Body of pancreas (tissue), 4 donors: ENCODE results near the gene NDFIP2.

Source experiments
- CTCF ChIP-seq, 7 experiments: fragments of 450-650 bp in 4 of 7; fragments of 200-600 bp in 3 of 7; sonication (generic) in 3 of 7; IDR thresholded peaks; one replicate each; pipeline ENCODE4 v1.5.1; 2016 to 2019; ENCODE audit warnings: antibody characterized with exemption in 7 of 7
- POLR2A ChIP-seq, 3 donors: fragments of 450-650 bp; IDR thresholded peaks; one replicate each; pipeline ENCODE4 v1.6.1; 2016; ENCODE audit warnings: antibody characterized with exemption in 3 of 3, mild to moderate bottlenecking in 2 of 3

- TF ChIP-seq POLR2A (IDR thresholded peaks at IDR 0.05) (no peak), CTCF (IDR thresholded peaks at IDR 0.05) (no peak)
Measured at GRCh38 chr13:79468819-79469218, 12.1 kb upstream of the NDFIP2 start.
